Islet of Langerhans (tissue), 1 donor: ENCODE measurements around the gene DUSP21.
"Not testable (repeated sequence)": the region's sequence is repeated elsewhere in the genome, so short reads cannot be mapped to it uniquely, and the experiment has no call there.

Source experiments
- FAIRE-seq: peaks from one replicate; lab custom pipeline; 2011; peaks lifted over from hg19 to GRCh38; lab: Jason Lieb, UNC

Gene DUSP21

DNA sequence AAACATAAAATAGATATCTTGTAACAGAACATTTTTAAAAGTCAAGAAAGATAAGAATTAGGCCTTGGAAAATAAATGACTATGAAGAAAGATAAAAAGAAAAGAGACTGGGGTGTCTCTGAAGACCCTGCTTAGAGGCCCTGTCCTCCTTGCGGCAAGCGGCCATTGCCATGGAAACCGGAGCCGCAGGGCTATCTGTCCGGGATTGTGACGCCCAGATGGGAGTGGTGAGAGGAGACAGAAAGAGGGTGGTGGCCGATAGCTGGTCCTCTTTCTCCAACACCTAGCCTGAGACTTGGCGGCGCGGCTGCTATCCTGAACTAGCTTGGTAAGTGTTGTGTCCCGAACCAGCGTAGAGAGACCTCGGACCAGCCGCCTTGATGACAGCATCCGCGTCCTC, at the start of gene DUSP21:
TSS of gene DUSP21 (plus strand) at position 269 of the 400 bp plus-strand sequence. CDS start at position 381, 112 bp downstream.
- FAIRE-seq = no peak

DNA sequence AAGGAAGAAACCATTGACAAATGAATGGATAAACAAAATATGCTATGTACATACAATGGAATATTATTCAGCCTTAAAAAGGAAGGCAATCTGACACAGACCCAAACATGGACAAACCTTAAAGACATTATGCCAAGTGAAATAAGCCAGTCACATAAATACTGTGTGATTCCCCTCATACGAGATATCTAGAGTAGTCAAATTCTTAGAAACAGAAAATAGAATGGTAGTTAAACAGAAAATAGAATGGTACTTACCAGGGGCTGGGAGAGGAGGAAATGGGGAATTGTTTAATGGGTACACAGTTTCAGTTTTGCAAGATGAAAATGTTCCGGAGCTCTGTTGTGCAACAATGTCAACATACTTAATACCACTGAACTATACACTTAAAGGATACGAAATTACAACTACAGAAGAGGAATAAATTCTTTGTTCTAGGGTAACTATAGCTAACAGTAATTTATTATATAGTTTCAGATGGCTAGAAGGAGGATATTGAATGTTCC, 47.8 kb upstream of the DUSP21 start:
- no peak for FAIRE-seq

DNA sequence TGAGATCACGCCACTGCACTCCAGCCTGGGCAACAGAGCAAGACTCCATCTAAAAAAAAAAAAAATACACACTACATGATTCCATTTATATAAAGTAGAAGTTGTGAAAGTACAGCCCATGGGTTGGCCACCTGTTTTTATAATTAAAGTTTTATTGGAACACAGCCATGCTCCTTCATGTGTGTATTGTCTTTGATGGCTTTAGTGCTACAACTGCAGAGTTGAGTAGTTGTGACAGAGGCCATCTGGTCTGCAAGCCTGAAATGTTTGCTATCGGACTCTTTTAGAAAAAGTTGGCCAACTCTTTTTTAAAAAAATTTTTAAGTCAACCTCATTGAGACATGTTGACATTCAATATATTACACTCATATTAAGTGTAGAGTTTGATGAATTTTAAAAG, 41.2 kb upstream of the DUSP21 start:
- FAIRE-seq = no peak

DNA sequence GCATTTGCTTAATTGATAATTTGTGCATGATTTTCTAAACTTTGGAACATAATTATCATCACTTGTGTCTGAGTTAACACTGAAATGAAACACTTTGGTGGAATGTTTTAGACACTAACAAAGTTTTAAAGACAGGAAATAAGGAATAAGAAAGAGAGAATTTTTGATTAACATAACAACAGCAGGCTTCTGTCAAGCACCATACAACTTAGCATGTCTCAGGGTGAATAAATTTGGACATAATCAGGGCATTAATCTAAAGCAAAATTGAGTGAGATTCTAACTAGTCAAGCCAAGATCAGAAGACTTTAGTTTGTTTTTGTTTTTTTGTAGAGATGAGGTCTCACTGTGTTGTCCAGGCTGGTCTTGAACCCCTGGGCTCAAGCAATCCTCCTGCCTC, 28.1 kb upstream of the DUSP21 start:
- no peak for FAIRE-seq

DNA sequence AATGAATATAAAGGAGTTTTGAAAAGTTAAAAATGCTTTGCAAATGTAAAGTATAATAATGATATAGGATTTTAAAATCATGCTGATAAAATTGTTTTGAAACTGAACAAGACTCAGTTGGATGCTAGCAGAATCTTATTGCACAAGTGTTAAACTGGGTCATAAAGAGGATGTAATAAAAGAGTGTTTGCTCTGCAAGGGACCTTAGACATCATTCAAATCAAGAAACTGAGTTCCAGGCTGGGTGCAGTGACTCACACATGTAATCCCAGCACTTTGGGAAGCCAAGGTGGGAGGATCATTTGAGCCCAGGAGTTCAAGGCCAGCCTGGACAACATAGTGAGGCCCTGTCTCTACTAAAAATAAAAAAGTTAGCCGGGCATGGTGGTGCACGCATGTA, 27.5 kb upstream of the DUSP21 start:
- FAIRE-seq = no peak

DNA sequence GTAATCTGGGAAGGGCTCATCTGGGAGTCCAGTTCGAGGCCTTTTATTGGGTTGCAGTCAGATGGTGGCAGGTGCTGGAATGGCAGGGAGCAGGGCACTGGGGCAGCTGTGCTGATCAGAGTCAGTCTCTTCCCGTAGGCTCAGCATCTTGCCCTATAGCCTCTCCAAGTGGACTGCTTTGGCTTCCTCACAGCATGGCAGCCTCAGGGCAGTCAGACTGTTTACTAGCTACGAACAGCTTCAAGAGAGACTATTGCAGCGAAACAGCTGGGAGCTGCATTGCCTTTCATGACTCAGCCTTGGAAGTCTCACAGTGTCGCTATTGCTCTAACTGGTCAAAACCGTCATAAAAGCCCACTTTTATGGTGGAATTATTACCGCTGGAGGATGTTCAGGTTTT, 26.8 kb upstream of the DUSP21 start:
- FAIRE-seq = no peak

DNA sequence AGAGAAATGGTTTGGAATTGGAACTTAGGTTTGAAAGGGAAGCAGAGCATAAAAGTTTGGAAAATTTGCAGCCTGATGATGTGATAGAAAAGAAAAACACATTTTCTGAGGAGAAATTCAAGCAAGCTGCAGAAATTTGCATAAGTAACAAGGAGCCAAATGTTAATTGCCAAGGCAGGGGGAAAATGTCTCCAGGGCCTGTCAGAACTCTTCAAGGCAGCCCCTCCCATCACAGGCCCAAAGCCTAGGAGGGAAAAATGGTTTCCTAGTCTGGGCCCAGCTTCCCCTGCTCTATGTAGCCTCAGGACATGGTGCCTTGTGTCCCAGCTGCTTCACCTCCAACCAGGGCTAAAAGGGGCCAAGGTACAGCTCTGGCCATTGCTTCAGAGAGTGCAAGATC, 21.2 kb upstream of the DUSP21 start:
- no peak for FAIRE-seq

DNA sequence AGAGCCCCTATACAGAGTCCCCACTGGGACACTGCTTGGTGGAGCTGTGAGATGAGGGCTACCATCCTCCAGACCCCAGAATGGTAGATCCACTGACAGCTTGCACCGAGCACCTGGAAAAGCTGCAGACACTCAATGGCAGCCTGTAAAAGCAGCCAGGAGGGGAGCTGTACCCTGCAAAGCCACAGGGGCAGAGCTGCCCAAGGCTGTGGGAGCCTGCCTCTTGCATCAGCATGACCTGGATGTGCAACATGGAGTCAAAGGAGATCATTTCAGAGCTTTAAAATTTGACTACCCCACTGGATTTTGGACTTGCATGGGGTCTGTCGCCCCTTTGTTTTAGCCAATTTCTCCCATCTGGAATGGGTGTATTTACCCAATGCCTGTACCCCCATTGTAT, 20.6 kb upstream of the DUSP21 start:
- FAIRE-seq = not testable (repeated sequence)

DNA sequence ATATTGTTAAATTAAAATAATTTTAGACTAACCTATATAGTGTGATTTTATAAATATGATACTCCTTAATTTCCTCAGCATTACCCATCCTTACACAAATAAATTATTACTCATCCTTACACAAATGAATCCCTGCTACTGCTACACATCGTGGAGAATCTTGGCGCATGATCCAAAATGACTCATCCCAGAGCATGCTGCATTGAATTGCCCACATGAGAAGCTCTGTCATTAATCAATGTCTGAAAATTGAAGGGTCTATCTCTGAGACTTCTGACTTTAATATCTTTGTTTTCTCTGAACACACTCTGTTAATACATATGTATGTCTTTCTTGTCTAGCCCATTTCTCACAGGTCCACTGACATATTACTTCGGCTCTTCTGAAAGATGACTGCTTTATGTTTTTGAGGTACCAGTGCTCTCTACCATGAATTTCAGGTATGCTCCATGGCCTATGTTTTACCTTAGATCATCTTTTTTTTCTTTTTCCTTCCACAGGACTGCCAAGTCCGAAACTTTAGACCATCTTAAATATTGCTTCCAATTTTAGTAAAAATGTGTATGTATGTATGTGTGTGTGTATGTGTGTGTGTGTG, 15.7 kb upstream of the DUSP21 start:
- FAIRE-seq = no peak

DNA sequence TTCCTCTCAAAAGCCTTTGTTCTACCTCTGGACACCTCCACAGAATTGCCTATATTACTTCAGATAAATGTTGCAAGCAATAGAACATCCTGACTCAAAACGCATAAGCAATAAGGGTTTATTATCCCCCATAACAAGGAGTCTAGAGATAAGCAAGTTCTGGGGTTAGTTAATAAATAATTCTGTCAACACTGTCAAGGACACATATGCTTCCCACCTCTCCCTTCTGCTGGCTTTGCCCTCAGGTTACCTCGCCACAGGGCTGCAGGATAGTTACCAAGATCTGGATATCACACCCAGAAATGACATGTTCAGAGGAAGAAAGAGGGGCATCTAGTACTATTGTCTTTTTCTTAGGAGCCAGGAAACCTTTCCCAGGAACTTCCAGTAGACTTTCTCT, 14.0 kb upstream of the DUSP21 start:
- no peak for FAIRE-seq

DNA sequence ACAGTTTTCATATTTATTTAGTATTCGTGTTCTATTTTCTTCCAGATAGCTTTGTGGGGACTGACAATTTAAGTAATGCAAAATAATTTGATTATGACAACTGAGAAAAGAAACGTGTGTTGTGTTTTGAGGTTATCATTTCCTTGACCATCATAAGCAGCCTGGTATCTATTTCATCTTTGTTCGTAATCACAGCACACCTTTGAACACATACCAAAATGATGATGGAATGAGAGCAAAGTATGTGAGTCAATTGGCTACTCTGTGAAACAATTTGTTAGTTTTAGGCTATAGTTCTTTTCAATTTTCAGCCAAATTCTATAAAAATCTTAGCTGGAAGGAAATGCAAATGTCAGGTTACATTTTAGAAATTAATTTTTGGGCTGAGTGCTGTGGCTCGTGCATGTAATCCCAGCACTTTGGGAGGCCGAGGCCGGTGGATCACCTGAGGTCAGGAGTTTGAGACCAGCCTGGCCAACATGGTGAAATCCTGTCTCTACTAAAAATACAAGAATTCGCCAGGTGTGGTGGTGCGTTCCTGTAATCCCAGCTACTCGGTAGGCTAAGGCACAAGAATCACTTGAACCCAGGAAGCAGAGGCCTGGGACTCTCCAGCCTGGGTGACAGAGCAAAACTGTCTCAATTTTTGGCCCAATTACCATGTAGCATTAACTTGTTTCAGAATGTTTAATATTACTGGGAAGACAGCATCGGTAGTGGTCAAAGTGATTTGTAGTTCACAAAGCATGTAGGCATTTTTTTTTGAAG, 1.1 kb upstream of the DUSP21 start:
- FAIRE-seq = no peak

DNA sequence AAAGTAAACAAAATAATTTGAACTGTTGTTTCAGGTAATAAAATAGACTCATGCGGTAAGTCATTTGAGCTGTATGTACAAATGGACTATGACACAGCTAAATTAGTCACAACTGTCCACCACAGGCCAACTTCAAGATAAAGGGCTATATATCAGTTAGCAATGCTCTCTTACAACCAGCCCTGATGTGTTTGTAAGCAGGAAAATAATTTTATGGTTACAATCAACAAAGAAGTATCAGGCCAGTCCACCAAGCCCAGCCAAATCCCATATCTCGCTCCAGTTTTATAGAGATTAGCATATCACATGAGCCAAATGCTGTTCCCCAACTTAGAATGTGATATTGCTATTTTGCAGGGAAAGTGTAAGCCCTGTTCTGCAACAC, 511 bp upstream of the DUSP21 start:
- FAIRE-seq = peak; percentile 17

DNA sequence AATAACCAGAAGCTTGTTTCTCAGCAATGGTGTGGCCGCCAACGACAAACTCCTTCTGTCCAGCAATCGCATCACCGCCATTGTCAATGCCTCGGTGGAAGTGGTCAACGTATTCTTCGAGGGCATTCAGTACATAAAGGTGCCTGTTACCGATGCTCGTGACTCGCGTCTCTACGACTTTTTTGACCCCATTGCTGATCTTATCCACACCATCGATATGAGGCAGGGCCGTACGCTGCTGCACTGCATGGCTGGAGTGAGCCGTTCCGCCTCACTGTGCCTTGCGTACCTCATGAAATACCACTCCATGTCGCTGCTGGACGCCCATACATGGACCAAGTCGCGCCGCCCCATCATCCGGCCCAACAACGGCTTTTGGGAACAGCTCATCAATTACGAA, 383 bp downstream of the DUSP21 start:
- FAIRE-seq = no peak

DNA sequence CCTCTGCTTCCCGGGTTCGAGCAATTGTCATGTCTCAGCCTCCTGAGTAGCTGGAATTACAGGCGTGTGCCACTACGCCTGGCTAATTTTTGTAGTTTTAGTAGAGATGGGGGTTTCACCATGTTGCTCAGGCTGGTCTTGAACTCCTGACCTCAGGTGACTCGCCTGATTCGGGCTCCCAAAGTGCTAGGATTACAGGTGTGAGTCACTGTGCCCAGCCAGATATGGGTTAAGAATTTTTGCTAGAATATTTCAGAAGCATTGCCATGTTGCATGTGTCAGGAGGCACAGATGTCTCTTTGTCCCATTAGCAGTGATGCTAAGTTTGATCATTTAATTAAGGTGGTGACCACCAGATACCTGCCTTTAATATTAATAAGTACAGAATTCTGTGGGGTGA, 7.1 kb downstream of the DUSP21 start:
- FAIRE-seq = not testable (repeated sequence)

DNA sequence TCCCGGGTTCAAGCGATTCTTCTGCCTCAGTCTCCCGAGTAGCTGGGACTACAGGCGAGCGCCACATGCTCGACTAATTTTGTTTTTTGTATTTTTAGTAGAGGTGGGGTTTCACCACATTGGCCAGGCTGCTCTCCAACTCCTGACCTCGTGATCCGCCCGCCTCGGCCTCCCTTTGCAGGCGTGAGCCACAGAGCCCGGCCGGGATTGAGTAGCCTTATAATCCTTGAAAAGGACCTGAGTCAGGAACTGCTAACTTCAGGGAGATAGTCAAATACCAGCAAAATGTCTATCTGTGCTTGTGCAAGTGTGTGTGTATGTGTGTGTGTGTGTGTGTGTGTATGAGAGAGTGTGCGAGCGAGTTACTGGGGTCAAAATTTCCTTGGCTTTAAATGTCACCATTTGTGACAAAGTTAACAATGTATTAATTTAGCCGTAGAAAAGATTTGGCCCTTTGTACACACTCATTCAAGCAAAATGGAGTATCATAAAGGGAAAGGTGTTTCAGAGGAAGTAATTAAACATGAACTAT, 27.4 kb downstream of the DUSP21 start:
- FAIRE-seq = no peak

DNA sequence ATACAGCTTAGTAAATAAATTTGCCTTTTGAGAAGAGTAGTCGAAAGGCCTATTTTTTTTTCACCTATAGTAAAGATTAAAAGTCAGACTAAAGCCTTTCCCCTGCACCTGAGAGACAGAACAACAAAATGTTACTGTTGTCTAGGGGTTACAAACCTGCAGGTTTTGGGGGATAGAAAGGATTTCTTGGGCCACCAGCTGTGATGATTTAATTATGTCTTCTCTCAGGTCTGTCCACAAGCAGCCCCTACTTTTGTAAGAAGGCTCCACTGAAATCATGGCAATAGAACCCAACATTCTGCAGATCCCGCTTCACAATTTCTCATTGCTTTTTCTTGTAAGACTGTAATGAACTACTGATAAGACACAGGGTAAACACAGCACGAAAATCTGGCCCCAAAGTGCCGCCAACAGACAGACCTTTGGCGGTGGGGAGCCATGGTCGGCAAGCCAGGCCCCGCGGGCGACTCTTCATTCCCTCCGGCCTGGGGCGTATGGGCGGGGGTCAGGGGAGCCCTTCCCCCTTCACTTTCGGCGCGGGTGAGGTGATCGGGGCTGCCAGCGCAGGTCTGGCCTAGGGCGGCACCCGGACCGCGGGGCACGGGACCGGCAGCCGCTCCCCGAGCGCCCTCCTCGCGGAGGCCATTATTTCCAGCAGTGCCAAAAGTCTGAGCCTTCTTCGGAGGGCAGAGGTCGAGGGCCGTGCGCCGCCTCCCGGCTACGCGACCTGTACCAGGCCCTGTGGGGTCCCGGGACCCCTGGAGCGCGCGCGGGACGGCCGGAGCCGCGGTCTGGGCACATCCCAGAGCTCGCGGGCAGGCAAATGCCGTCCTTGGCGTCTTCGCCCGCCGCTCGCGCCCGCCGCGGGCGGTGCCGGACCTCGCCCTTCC, 28.4 kb downstream of the DUSP21 start:
- no peak for FAIRE-seq

DNA sequence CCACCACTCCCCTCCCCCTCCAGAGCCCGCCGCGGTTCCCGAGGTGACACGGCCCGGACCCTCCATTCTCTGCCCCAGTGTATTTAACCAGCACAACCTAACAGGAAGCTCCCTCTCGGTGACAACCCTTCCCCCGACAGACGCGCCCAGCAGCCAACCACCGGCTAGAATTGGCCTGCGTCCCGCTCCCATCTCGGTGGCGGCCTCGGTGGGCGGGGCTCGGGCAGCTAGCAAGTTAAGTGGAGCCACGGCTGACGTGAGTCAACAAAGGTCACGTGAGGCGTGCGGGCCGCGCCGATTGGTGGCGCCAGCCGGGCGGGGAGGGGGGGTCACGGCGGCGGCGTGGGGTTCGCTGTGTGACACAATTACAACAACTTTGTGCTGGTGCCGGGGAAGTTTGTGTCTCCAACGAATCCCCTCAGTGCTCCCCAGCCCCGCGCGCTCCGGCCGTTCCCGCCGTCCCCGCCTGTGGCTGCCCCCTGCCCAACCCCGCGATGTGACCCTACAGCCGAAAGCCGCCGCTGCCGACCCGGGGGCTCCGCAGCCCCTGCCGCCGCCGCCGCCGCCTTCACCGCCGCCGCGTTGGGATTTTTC, 29.1 kb downstream of the DUSP21 start, which contains the start of gene KDM6A:
TSS of gene KDM6A (plus strand) at position 368 of the 594 bp plus-strand sequence. CDS start 364 bp downstream, outside the sequence.
- peak; percentile 33 for FAIRE-seq

DNA sequence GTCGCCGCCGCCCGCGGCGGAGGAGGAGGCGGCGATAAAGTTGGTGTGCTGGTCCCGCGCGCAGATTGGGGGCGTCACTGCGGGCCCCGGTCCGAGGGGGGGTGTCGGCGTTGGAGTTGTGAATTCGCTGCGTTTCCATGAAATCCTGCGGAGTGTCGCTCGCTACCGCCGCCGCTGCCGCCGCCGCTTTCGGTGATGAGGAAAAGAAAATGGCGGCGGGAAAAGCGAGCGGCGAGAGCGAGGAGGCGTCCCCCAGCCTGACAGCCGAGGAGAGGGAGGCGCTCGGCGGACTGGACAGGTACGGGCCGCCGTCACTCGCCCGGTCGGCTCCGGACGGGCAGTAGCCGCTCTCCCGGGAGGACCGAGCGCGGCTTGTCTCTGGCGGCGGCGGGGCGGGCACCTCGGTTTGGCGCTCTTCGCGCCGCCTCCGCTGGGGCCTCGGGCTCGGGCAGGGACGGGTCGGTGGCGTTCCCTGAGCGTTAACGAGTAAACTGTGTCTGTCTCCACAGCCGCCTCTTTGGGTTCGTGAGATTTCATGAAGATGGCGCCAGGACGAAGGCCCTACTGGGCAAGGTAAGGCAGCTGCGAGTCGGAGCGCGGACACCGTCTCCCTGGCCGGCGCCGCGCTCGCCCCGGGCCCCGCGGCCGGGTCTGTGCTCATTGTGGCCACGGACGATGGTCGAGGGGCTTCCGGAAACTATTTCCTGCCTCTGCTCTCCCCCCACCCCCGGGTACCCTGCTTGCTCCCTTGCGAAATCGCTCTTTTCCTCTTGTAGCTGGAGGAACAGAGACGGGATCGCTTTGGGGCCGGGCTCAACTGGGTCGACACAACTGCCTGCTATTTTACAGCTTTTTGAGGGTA, 29.8 kb downstream of the DUSP21 start:
- FAIRE-seq = no peak

DNA sequence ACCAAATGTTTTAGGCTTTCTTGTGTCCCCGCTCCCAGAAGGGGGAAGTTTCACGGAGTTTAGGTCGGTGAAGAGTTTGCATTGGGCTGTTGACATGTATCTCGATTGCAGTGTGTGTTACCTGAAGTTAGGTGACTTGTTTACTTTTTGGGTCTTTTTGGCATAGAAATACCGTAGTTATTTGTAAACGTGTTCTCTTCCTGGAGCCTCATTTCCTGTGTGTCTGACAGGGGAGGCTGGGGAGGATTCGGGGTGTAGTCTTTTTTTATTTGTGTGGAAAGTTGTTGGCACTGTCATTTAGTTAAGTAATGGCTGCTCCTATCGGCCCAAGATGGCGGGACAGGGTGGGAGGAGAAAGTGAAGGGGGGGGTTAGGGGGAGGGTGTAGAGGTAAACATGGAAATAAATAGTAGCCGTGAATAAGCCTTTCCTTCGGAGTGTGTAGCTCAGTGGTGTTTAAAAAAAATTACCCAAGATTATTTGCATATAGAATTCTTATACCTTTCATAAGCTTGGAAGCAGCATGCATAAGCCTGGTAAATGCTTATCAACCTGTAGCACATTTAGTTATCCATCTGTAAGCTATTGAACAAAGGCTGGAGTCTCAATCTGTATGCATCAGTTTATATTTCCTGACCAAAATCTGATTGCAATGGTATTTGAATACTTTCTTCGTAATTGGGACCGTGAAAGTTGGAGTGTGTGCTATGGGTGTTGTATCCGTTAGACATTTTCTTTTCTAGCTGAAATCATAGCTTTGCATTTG, 30.8 kb downstream of the DUSP21 start:
- no peak for FAIRE-seq

DNA sequence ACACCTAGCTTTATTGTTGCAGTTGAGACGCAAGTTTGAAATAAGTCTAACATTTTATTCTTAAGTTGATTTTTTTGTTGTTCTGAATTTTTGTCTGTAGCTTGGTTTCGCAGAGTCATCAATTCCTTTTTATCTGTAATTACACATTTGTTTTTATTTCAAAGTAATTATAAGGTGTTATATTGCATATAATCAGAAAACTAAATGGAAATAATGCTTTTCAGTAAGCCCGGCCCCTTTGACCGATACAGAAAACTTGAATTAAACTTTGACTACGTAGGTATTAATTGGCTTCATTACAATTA, 31.3 kb downstream of the DUSP21 start:
- peak; percentile 55 for FAIRE-seq

DNA sequence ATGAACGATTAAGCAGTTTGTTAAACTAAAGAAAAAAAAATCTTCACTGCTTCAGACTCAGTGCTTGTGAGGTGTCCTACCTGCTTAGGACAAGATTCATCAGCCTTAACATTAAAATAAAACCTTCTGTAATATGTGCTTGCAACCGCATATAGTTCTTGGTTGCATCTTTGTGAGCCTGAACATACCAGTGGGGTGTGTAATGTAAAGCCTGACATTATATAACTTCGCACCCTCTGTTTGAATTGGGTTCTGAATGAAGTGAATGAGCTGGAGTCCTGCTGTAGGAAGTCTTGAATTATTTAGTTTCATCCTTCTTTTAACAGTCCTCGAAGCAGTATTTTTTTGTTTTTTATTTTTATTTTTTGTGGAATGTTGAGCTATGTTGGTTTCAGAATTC, 32.3 kb downstream of the DUSP21 start:
- peak; percentile 65 for FAIRE-seq
